GM10266 (cell line): ENCODE measurements around the gene KRTAP10-10.

Experiments used
- DNase-seq: peaks from one replicate; pipeline ENCODE4 v3.0.0; 2012; ENCODE audit errors: extremely low spot score
- TF ChIP-seq, protein P1 (sequence below): IDR thresholded peaks from 2 replicates; pipeline ENCODE4 v1.5.1; 2012; ENCODE audit warnings: mild to moderate bottlenecking, low read depth; ENCODE audit not compliant: control insufficient read depth, insufficient read depth; ENCODE audit errors: missing control alignments

Gene KRTAP10-10

GRCh38 chr21:44647222-44647552 lies 10.0 kb downstream of the KRTAP10-10 start:
- TF ChIP-seq, protein P1, sequence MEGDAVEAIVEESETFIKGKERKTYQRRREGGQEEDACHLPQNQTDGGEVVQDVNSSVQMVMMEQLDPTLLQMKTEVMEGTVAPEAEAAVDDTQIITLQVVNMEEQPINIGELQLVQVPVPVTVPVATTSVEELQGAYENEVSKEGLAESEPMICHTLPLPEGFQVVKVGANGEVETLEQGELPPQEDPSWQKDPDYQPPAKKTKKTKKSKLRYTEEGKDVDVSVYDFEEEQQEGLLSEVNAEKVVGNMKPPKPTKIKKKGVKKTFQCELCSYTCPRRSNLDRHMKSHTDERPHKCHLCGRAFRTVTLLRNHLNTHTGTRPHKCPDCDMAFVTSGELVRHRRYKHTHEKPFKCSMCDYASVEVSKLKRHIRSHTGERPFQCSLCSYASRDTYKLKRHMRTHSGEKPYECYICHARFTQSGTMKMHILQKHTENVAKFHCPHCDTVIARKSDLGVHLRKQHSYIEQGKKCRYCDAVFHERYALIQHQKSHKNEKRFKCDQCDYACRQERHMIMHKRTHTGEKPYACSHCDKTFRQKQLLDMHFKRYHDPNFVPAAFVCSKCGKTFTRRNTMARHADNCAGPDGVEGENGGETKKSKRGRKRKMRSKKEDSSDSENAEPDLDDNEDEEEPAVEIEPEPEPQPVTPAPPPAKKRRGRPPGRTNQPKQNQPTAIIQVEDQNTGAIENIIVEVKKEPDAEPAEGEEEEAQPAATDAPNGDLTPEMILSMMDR, result no peak
- no peak for DNase-seq

DNA sequence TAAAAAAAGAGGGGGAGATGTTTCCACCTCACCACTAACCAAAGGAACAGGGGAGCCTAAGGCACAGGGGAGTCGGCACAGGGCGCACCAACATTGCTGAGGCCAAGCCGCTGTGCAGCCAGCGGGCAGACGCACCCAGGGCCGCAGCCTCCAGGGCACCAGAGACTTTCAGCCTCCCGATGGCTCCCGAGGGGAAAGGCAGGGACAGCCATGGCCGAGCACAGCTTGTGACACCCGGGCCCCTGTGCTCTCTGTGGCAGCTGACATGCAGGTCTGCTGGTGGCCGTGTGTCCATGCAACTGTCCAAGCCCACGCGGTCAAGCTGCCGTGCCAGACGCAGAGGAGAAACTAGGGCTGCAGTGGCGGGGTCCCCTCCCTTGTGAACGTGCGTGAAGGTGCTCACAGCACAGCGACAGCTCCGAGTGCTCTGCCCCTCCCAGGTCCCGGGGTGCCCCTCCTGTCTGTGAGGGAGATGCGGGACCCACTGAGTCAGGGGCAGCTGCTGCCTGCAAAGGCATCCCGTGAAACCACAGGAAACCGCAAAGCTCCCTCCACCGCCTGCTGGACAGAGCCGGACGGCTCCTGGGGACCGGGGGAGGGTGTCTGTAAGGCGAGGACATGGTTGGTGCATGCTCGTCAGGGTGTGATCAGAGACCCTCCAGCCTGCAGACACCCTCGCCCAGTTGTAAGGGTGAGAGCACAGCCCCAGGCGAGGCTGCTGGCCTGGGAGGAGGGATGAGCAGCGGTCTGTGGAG lies 11.6 kb downstream of the KRTAP10-10 start:
- TF ChIP-seq, protein P1, result no peak
- DNase-seq, result no peak

DNA sequence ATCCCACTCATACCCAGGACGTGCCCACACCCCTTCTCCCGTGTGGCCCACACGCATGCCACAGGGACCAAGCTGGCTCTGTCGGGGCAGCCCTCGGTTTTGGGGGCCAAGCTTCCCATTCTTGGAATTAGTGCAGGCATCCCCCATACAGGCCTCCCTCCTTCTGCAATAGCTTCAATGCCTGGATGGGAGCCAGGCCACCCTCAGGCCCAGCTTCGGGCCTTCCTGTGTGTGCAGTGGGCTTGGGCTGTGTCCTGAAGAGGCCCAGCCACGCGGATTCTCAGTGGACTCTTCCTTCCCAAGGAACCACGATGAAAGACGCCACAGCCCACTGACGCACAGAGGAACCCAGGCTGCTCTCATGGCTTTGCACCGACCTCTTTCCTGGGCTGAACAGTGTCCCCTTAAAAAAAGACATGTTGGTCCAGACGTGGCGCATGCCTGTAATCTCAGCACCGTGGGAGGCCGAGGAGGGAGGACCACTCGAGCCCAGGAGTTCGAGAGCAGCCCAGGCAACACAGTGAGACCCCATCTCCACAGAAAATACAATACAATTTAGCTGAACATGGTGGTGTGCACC lies 12.5 kb downstream of the KRTAP10-10 start:
- TF ChIP-seq, protein P1, result no peak
- DNase-seq, result no peak

DNA sequence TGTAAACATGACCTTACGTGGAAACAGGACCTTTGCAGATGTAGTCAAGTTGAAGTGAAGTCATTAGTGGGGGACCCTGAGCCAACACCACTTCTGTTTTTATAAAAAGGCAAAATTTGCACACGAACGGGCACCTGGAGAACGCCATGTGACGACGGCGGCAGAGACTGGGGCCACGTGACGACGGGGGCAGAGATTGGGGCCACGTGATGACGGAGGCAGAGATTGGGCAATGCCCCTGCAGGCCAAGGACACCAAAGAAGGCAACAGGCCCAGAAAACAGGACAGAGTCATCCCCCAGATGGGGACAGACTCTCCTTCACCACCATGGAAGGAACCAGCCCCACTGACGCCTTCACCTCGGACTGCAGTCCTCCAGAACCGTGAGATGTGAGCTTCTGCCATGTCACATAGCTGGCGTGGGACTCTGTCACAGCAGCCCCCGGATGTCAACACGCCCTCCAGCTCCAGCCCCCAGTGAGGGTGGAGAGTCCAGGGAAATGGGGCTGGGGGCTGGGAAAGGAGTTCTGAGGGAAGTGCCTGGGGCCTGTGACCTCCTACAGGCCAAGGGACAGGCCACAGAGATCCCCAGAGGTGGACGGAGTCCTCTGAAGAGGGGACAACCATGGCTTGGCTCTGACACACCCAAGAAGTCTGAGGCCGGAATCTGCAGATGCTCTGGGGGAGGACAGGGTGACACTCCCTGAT lies 13.3 kb downstream of the KRTAP10-10 start:
- TF ChIP-seq, protein P1, result no peak
- DNase-seq, result no peak

DNA sequence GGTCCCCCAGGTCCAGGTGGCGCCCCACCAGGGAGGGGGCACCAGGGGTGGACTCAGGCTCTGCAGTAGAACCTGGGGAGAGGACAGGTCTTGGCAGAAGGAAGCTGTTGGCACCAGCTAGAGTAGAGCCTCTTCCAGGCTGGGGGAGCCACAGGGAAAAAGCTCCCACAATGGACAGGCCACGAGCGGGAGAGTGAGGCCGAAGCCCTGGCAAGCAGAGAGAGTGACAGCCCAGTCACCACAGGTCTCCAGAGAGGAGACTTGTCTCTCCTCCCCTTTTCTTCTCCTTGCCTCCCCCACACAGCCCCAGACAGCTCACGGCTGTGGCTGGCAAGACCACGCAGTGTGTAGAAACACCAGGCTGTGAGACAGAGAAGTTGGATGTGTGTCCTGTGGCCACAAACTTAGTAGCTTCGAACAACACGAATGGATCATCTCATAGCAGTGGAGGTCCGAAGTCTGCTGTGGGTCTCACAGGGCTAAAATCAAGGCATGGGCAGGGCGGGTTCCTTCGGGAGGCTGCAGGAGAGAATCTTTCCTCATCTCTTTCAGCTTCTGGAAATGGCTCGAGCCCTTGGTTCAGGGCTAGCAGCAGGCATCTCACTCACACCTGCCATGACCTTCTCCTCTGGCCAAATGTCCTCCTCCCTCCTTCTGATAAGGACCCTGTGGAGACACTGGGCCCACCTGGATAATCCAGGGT lies 14.0 kb downstream of the KRTAP10-10 start:
- TF ChIP-seq, protein P1, result no peak
- DNase-seq, result no peak

- DNase-seq, result no peak
- TF ChIP-seq, protein P1, result no peak
Observed at GRCh38 chr21:44653123-44653522, 16.0 kb downstream of the KRTAP10-10 start.
